CD4-positive, alpha-beta T cell treated with Interleukin-6 at 100 ng/mL for 8 hours (primary cell): ENCODE results near the gene ABCG1.
A peak's percentile ranks its signal among the peaks of the same experiment; 100 is the strongest.

Source experiments
- DNase-seq: peaks from one replicate; pipeline ENCODE4 v3.0.0-alpha.2; 2020; ENCODE audit warnings: mixed read lengths, low spot score

ABCG1 gene

GRCh38 chr21:42233067-42233961 lies 14.4 kb downstream of the ABCG1 start:
- DNase-seq = peak; percentile 86

- no peak for DNase-seq
Observed at GRCh38 chr21:42234041-42234440, 15.1 kb downstream of the ABCG1 start.

GRCh38 chr21:42234464-42235241 lies 15.7 kb downstream of the ABCG1 start:
- DNase-seq = peak; percentile 84

DNA sequence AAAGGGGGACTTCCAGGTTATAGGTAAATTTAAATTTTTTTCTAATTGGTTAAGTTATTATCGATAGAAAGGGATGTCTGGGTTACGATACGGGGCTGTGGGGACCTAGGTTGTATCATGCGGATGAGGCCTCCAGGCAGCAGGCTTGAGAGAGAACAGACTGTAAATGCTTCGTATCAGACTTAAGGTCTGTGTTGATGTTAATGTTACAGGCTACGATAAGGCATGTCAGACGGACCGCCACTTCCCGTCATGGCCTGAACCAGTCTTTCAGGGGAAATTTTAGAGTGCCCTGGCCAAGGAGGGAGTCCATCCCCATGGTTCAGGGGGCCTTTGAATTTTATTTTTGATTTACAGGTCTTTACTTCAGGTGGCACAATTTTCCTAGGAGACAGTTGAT lies 16.7 kb downstream of the ABCG1 start:
- DNase-seq = no peak

DNA sequence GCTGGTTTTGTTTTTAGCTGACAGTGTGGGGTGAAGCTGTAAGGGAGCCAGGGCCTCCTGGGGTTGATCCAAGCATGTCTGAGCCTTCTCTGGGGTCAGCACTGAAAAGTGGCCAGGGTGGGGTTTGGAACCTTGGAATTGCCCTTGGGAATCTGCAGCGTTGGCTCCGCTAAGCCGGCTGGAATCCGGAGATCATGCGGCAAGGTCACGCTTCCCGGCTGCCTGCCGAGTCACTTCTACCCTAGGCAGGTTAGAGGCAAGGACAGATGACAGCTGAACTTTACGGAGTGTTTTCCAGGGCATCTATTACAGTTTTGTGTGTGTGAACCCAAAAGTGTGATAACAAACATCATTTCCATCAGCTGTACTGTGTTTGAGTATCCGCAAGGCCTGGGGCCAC lies 17.1 kb downstream of the ABCG1 start:
- DNase-seq = no peak

DNA sequence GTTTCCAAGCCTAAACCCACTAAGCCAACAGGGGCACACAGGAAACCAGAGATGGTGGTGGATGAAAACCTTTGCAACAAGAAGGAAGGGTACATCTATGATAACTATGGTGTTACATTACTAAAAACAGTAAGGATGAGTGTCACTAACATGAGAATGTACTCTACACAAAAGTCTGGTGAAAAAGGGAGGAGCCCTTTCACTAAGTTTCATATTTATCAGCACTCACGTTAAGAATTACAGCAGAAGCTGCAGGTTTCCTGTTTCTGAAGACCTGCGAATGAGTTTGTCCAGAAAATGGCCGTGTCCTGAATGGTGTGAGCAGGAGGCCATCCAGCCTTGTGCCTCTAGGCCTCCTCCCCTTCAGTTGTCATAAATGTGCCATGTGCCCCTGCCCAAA lies 17.8 kb downstream of the ABCG1 start:
- no peak for DNase-seq

DNA sequence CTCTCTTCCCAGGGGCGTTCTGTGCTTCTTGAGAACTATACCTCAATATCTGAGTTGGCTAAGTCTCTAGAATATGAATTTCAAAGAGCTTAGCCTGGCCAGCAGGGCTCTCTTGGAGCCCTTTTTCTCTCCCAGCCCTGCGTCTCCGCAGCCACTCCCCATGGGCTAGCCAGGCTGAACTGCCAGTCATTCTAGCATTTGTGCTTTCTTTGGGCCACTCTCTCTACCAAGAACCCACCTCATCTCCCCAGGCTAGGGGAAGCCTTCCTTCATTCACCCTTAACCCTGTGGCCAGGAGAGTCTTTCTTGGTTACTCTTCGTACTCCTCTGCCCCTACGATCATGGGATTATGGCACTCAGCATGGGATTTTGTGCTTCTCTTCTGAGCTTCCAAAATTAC lies 18.2 kb downstream of the ABCG1 start:
- DNase-seq = no peak

GRCh38 chr21:42237577-42237976 lies 18.6 kb downstream of the ABCG1 start:
- peak; percentile 47 for DNase-seq

- DNase-seq = peak; percentile 65
Observed at GRCh38 chr21:42238185-42238934, 19.4 kb downstream of the ABCG1 start.

GRCh38 chr21:42239556-42239955 lies 20.6 kb downstream of the ABCG1 start:
- DNase-seq = no peak

- DNase-seq = no peak
Observed at GRCh38 chr21:42239973-42240372, 21.0 kb downstream of the ABCG1 start.

GRCh38 chr21:42242611-42243010 lies 23.7 kb downstream of the ABCG1 start:
- DNase-seq = no peak

DNA sequence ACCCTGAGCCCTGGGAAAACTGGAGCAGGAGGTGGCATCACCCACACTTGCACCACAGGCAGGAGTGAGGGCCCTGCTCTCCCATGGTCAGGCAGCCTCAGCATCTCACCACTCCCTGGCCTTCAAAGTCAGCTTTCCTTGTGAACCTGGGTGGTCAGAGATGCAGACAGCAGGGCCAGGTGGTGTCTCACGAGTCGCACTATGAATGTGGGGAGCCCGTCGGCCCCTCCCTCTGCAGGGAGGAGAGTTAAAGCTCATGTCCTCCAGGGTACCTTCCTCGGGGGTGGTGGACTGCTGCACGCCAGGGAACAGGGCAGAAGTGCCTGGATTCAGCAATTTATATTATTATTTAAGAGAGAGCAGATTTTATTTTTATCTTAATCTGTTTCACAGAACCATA lies 24.1 kb downstream of the ABCG1 start:
- no peak for DNase-seq

GRCh38 chr21:42245331-42246193 lies 26.6 kb downstream of the ABCG1 start:
- no peak for DNase-seq

GRCh38 chr21:42247716-42248115 lies 28.8 kb downstream of the ABCG1 start:
- DNase-seq = no peak

GRCh38 chr21:42248241-42248640 lies 29.3 kb downstream of the ABCG1 start:
- DNase-seq = no peak

GRCh38 chr21:42248783-42249597 lies 30.1 kb downstream of the ABCG1 start:
- DNase-seq = no peak

DNA sequence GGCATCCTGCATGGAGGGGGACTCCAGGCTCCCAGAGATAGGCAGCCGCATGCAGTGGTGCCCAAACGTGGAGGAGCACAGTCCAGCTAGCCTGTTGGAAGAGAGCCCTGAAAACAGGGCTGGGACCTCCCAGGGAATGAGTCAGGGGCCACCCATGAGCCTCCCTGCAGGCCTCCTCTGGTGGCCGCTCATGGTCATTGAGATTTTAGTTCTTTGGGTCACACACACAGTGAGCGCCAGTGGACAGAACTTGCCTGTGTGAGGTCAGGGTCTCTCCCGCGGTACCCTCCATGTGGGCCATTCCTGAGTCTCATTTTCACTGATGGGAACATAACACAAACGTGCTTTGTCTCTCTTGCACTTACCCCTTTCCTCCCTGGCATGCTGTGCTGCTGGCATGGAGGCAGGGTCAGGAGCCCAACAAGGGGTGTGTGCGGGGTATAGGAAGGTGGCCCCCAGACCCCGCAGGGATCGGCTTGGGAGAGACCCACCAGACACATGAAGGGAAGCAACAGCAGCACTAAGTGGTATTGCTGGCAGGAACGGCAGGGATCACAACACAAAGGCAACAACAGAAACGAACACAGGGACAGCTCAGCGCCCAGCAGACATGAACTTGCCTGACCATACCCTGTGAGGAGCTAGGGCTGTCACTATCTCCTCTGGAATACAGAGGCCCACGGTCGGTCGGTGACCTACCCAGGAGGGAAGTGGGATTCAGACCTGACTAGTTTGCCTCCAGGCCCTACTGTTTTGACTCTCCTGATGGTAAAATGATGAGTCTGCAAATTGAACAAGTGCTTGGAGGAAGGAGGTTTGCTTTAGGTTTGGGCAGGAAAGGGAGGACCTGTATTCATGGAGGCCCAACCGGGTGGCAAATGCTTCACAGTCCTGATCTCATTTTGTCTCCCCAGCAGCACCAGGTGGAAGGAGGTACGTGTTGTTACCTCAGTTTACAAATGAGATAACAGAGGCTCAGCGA lies 31.8 kb downstream of the ABCG1 start:
- no peak for DNase-seq

GRCh38 chr21:42251654-42252324 lies 32.8 kb downstream of the ABCG1 start:
- DNase-seq = no peak
